ENCODE results near the gene TMEM54. TPM values are rescaled to one million over a fixed set of nuclear protein-coding genes. Genes with fewer than 3 reads are reported as not detected.

TMEM54 gene
- total and polyA plus RNA-seq, 4 donors = 0.92 to 10.9 (median 2.6) TPM

- Histone ChIP-seq H3K4me1 (ENCODE audit: control insufficient read depth in 4 of 4, insufficient read depth in 4 of 4, low read length in 3 of 4) (peaks cover 4 to 17% (median 10%) of the 10 kb centered on the region in 4 donors), H3K9ac (ENCODE audit: low read depth in 1 of 2, low read length in 2 of 2) (no peak overlapping the region), H3K27ac (ENCODE audit: low read depth in 1 of 2, low read length in 2 of 2) (no peak overlapping the region), H3K36me3 (ENCODE audit: control insufficient read depth in 4 of 4, insufficient read depth in 3 of 4, low read depth in 1 of 4, low read length in 3 of 4) (peaks cover 0 to 40% (median 21%) of the 10 kb centered on the region in 4 donors), H3K27me3 (ENCODE audit: control insufficient read depth in 4 of 4, insufficient read depth in 4 of 4, low read length in 3 of 4) (no peaks in the 10 kb centered on the region), H3K4me3 (ENCODE audit: low read depth in 1 of 3, low read length in 3 of 3) (no peak overlapping the region), H3K9me3 (ENCODE audit: control insufficient read depth in 4 of 4, low read length in 3 of 4) (no peaks in the 10 kb centered on the region)
- TF ChIP-seq, protein P1, sequence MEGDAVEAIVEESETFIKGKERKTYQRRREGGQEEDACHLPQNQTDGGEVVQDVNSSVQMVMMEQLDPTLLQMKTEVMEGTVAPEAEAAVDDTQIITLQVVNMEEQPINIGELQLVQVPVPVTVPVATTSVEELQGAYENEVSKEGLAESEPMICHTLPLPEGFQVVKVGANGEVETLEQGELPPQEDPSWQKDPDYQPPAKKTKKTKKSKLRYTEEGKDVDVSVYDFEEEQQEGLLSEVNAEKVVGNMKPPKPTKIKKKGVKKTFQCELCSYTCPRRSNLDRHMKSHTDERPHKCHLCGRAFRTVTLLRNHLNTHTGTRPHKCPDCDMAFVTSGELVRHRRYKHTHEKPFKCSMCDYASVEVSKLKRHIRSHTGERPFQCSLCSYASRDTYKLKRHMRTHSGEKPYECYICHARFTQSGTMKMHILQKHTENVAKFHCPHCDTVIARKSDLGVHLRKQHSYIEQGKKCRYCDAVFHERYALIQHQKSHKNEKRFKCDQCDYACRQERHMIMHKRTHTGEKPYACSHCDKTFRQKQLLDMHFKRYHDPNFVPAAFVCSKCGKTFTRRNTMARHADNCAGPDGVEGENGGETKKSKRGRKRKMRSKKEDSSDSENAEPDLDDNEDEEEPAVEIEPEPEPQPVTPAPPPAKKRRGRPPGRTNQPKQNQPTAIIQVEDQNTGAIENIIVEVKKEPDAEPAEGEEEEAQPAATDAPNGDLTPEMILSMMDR (IDR thresholded peaks at IDR 0.05; ENCODE audit: low read depth, low read length, missing input control) = no peak
- no peak for TF ChIP-seq EGR1 (IDR thresholded peaks at IDR 0.05; ENCODE audit: low read depth in 2 of 2)
- TF ChIP-seq RXRA (IDR thresholded peaks at IDR 0.05) = no peak
- TF ChIP-seq TAF1 (conservative IDR thresholded peaks at IDR 0.05) = no peak
- TF ChIP-seq GABPA (IDR thresholded peaks at IDR 0.05 in 1 of 2, conservative IDR thresholded peaks at IDR 0.05 in 1 of 2) = no peak
- no peak for TF ChIP-seq FOXA2 (IDR thresholded peaks at IDR 0.05)
- no peak for TF ChIP-seq JUND (IDR thresholded peaks at IDR 0.05)
- no peak for TF ChIP-seq FOXA1 (IDR thresholded peaks at IDR 0.05)
- no peak for TF ChIP-seq HNF4G (IDR thresholded peaks at IDR 0.05)
- TF ChIP-seq HNF4A (conservative IDR thresholded peaks at IDR 0.05) = no peak
- TF ChIP-seq MAX (IDR thresholded peaks at IDR 0.05) = no peak
- no peak for TF ChIP-seq REST (IDR thresholded peaks at IDR 0.05)
- no peak for TF ChIP-seq NR2F2 (IDR thresholded peaks at IDR 0.05)
- TF ChIP-seq, protein P2, sequence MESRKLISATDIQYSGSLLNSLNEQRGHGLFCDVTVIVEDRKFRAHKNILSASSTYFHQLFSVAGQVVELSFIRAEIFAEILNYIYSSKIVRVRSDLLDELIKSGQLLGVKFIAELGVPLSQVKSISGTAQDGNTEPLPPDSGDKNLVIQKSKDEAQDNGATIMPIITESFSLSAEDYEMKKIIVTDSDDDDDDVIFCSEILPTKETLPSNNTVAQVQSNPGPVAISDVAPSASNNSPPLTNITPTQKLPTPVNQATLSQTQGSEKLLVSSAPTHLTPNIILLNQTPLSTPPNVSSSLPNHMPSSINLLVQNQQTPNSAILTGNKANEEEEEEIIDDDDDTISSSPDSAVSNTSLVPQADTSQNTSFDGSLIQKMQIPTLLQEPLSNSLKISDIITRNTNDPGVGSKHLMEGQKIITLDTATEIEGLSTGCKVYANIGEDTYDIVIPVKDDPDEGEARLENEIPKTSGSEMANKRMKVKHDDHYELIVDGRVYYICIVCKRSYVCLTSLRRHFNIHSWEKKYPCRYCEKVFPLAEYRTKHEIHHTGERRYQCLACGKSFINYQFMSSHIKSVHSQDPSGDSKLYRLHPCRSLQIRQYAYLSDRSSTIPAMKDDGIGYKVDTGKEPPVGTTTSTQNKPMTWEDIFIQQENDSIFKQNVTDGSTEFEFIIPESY (IDR thresholded peaks at IDR 0.05) = no peak
- DNase-seq (ENCODE audit: low spot score) = no peak
- 95% methylated on average over 7 of the region's 7 CpGs for WGBS
These were observed 42.4 kb downstream of the TMEM54 start for GRCh38 chr1:32858791-32859190.

GRCh38 chr1:32858136-32858535 is 43.1 kb downstream of the TMEM54 start:
- Histone ChIP-seq H3K36me3 (ENCODE audit: control insufficient read depth in 4 of 4, insufficient read depth in 3 of 4, low read depth in 1 of 4, low read length in 3 of 4) (peaks cover 2 to 43% (median 25%) of the 10 kb centered on the region in 4 donors), H3K9me3 (ENCODE audit: control insufficient read depth in 4 of 4, low read length in 3 of 4) (no peaks in the 10 kb centered on the region), H3K4me3 (ENCODE audit: low read depth in 1 of 3, low read length in 3 of 3) (no peak overlapping the region), H3K9ac (ENCODE audit: low read depth in 1 of 2, low read length in 2 of 2) (no peak overlapping the region), H3K27me3 (ENCODE audit: control insufficient read depth in 4 of 4, insufficient read depth in 4 of 4, low read length in 3 of 4) (no peaks in the 10 kb centered on the region), H3K4me1 (ENCODE audit: control insufficient read depth in 4 of 4, insufficient read depth in 4 of 4, low read length in 3 of 4) (peaks cover 0 to 13% (median 6%) of the 10 kb centered on the region in 4 donors), H3K27ac (ENCODE audit: low read depth in 1 of 2, low read length in 2 of 2) (no peak overlapping the region)
- 93% methylated on average over 2 of the region's 2 CpGs for WGBS
- TF ChIP-seq REST (IDR thresholded peaks at IDR 0.05) (no peak), FOXA1 (IDR thresholded peaks at IDR 0.05) (no peak), RXRA (IDR thresholded peaks at IDR 0.05) (no peak), TAF1 (conservative IDR thresholded peaks at IDR 0.05) (no peak)
- no peak for DNase-seq (ENCODE audit: low spot score)
